K562 (cell line): ENCODE data around the gene AASS. TPM values are rescaled to one million over a fixed set of nuclear protein-coding genes. Genes with fewer than 3 reads are reported as not detected.

Source experiments
- ATAC-seq: fragments of 200-7000 bp; cut with Tn5 transposase; 3 replicates; pipeline ENCODE4 v1.9.1; 2020; ENCODE audit warnings: moderate library complexity
- BruUV-seq: library from RNA; stranded (reverse); fragments of 400-500 nt; replicated peaks from 2 replicates; lab custom pipeline; 2021; lab: Mats Ljungman, UMichigan
- CTCF ChIA-PET: fragments of 300-600 bp; formaldehyde crosslinking; extraction: SDS; loops from one replicate; lab custom pipeline; 2021; ENCODE audit warnings: low intra/inter-chr PET ratio; lab: Yijun Ruan, JAX
- POLR2A ChIA-PET: fragments of 300-600, 350-650 bp; sonication (Branson Sonifier 250); formaldehyde crosslinking; extraction: SDS; loops from one replicate; lab custom pipeline; 2021; ENCODE audit warnings: antibody characterized with exemption, inconsistent platforms; lab: Yijun Ruan, JAX
- DNase-seq, 4 experiments: peaks; one replicate each; pipeline versions ENCODE4 v3.0.0 to v3.0.0-alpha.2; 2011 to 2018; ENCODE audit warnings: low spot score in 3 of 4, mixed read lengths in 3 of 4; ENCODE audit errors: extremely low read depth in 1 of 4
- FAIRE-seq: peaks from 2 replicates; lab custom pipeline; 2011; peaks lifted over from hg19 to GRCh38; lab: Jason Lieb, UNC
- H2AFZ ChIP-seq: 2 replicates; pipeline ENCODE4 v1.6.0; 2011; ENCODE audit warnings: low read depth, low read length, control low read depth, inconsistent platforms
- H3K27ac ChIP-seq: fragments of 200-600 bp; 3 replicates; pipeline ENCODE4 v1.8.0; 2011; ENCODE audit warnings: low read depth, mild to moderate bottlenecking, control low read depth, inconsistent platforms, low read length, moderate library complexity, mixed read lengths; ENCODE audit errors: extremely low read depth
- H3K27me3 ChIP-seq, 2 experiments: fragments of 300-600 bp in 1 of 2; 2 replicates in 1 of 2; 3 replicates in 1 of 2; pipeline versions ENCODE4 v1.6.0 to v1.8.0; 2011; ENCODE audit warnings: inconsistent platforms in 2 of 2, low read length in 2 of 2, mild to moderate bottlenecking in 1 of 2, mixed read lengths in 1 of 2, moderate library complexity in 1 of 2; ENCODE audit not compliant: control insufficient read depth in 2 of 2, insufficient read depth in 2 of 2
- H3K36me3 ChIP-seq: fragments of 300-600 bp; 3 replicates; pipeline ENCODE4 v1.8.0; 2011; ENCODE audit warnings: mild to moderate bottlenecking, low read length, inconsistent platforms; ENCODE audit not compliant: control insufficient read depth, insufficient read depth
- H3K4me1 ChIP-seq, 2 experiments: fragments of 200-600 bp in 1 of 2; replicated peaks in 1 of 2; 2 replicates in 1 of 2; 3 replicates in 1 of 2; pipeline versions ENCODE4 v1.5.1 to v1.8.0; 2011; ENCODE audit warnings: inconsistent platforms in 2 of 2, low read length in 2 of 2, mild to moderate bottlenecking in 1 of 2, mixed read lengths in 1 of 2, moderate library complexity in 1 of 2; ENCODE audit not compliant: control insufficient read depth in 2 of 2, insufficient read depth in 2 of 2
- H3K4me2 ChIP-seq: 2 replicates; pipeline ENCODE4 v1.6.1; 2011; ENCODE audit warnings: low read length, control low read depth, inconsistent platforms, mixed read lengths; ENCODE audit not compliant: insufficient read depth
- H3K4me3 ChIP-seq: fragments of 200-600 bp; sonication (generic), shearing (Covaris generic); 2 replicates; pipeline ENCODE4 v1.5.1; 2016; ENCODE audit warnings: control low read depth, inconsistent platforms
- H3K79me2 ChIP-seq: fragments of 200-600 bp; 3 replicates; pipeline ENCODE4 v1.8.0; 2011; ENCODE audit warnings: low read length, inconsistent platforms; ENCODE audit not compliant: control insufficient read depth, insufficient read depth
- H3K9ac ChIP-seq, 2 experiments: 2 replicates each; pipeline versions ENCODE4 v1.6.0 to v1.6.1; 2011; ENCODE audit warnings: low read depth in 2 of 2, low read length in 2 of 2, control low read depth in 1 of 2, inconsistent platforms in 1 of 2, mild to moderate bottlenecking in 1 of 2, mixed read lengths in 1 of 2; ENCODE audit not compliant: insufficient read depth in 1 of 2
- H3K9me1 ChIP-seq: one replicate; pipeline ENCODE4 v1.6.0; 2011; ENCODE audit warnings: inconsistent platforms, mild to moderate bottlenecking, low read length, moderate library complexity; ENCODE audit not compliant: control insufficient read depth, insufficient read depth
- H3K9me3 ChIP-seq: replicated peaks from 2 replicates; pipeline ENCODE4 v1.5.1; 2011; ENCODE audit warnings: low read depth, low read length, inconsistent platforms; ENCODE audit not compliant: control insufficient read depth, insufficient read depth
- H4K20me1 ChIP-seq: replicated peaks from 2 replicates; pipeline ENCODE4 v1.6.1; 2011; ENCODE audit warnings: low read length, inconsistent platforms, mixed read lengths; ENCODE audit not compliant: control insufficient read depth, insufficient read depth
- CBX1 ChIP-seq: sonication (generic); IDR thresholded peaks from 2 replicates; pipeline ENCODE4 v1.6.1; 2016; ENCODE audit warnings: antibody characterized with exemption, low read depth, mild to moderate bottlenecking
- CGGBP1 ChIP-seq: fragments of 250-450 bp; sonication (Bioruptor Pico); IDR thresholded peaks from 2 replicates; pipeline ENCODE4 v1.9.0; 2021; ENCODE audit warnings: mild to moderate bottlenecking
- EGR1 ChIP-seq: fragments of 450-650 bp; conservative IDR thresholded peaks from 2 replicates; pipeline ENCODE4 v1.6.1; 2017; ENCODE audit warnings: mild to moderate bottlenecking
- ETV1 ChIP-seq: fragments of 450-650 bp; conservative IDR thresholded peaks from 2 replicates; pipeline ENCODE4 v1.6.1; 2016; ENCODE audit warnings: missing genetic modification characterization, control low read depth, low read depth, missing compliant biosample characterization
- FOXA3 ChIP-seq, 2 experiments: fragments of 450-650 bp in 1 of 2; sonication (generic) in 1 of 2; formaldehyde crosslinking; IDR thresholded peaks in 1 of 2; conservative IDR thresholded peaks in 1 of 2; 2 replicates each; pipeline versions ENCODE4 v1.4.0 to v1.8.0; 2020 to 2022; ENCODE audit warnings: mild to moderate bottlenecking in 2 of 2, missing genetic modification reagents in 1 of 2
- FUS ChIP-seq: fragments of 200-400 bp; formaldehyde crosslinking; optimal IDR thresholded peaks from 2 replicates; pipeline ENCODE3; 2017; ENCODE audit warnings: low read depth, low read length
- HNRNPK ChIP-seq: fragments of 200-400 bp; formaldehyde crosslinking; IDR thresholded peaks from one replicate; pipeline ENCODE4 v1.6.1; 2018; ENCODE audit warnings: mild to moderate bottlenecking, low read depth, low read length; ENCODE audit not compliant: poor library complexity, severe bottlenecking
- KDM5B ChIP-seq: fragments of 200-600 bp; sonication (generic); IDR thresholded peaks from 2 replicates; pipeline ENCODE4 v1.6.1; 2012; ENCODE audit warnings: low read depth, mild to moderate bottlenecking, moderate library complexity, low read length, control low read depth, inconsistent platforms; ENCODE audit not compliant: insufficient replicate concordance
- KLF13 ChIP-seq: fragments of 450-650 bp; IDR thresholded peaks from 2 replicates; pipeline ENCODE4 v1.6.1; 2016; ENCODE audit warnings: missing genetic modification characterization, low read depth, mild to moderate bottlenecking, missing compliant biosample characterization, moderate library complexity, borderline replicate concordance
- NUFIP1 ChIP-seq: fragments of 450-650 bp; IDR thresholded peaks from 2 replicates; pipeline ENCODE4 v1.6.1; 2018; ENCODE audit not compliant: partially characterized antibody
- PHF21A ChIP-seq: fragments of 450-650 bp; IDR thresholded peaks from 2 replicates; pipeline ENCODE4 v1.6.1; 2017; ENCODE audit warnings: low read depth, borderline replicate concordance
- PREB ChIP-seq: sonication (generic); formaldehyde crosslinking; IDR thresholded peaks from 2 replicates; pipeline ENCODE4 v1.8.1; 2023; ENCODE audit warnings: mild to moderate bottlenecking, missing genetic modification reagents
- SAFB ChIP-seq: fragments of 200-400 bp; formaldehyde crosslinking; IDR thresholded peaks from 2 replicates; pipeline ENCODE4 v1.6.1; 2017; ENCODE audit warnings: low read depth, low read length, borderline replicate concordance
- SIX5 ChIP-seq, 2 experiments: IDR thresholded peaks; 2 replicates each; pipeline ENCODE4 v1.6.1; 2011; ENCODE audit warnings: low read length in 2 of 2, borderline replicate concordance in 1 of 2, low read depth in 1 of 2, mild to moderate bottlenecking in 1 of 2, moderate library complexity in 1 of 2; ENCODE audit not compliant: insufficient read depth in 1 of 2
- TAF7 ChIP-seq: fragments of 450-650 bp; IDR thresholded peaks from 2 replicates; pipeline ENCODE4 v1.6.1; 2016; ENCODE audit warnings: missing genetic modification characterization, missing compliant biosample characterization
- THAP12 ChIP-seq: fragments of 250-450 bp; sonication (Bioruptor Pico); IDR thresholded peaks from 2 replicates; pipeline ENCODE4 v1.9.0; 2021; ENCODE audit warnings: mild to moderate bottlenecking, inconsistent platforms
- YY1 ChIP-seq, 3 experiments: IDR thresholded peaks; 2 replicates each; pipeline ENCODE4 v1.6.1; 2011; ENCODE audit warnings: low read length in 2 of 3, mild to moderate bottlenecking in 2 of 3, moderate library complexity in 2 of 3, borderline replicate concordance in 1 of 3, control low read depth in 1 of 3, low read depth in 1 of 3; ENCODE audit not compliant: insufficient read depth in 3 of 3, insufficient replicate concordance in 2 of 3, control insufficient read depth in 1 of 3, insufficient read length in 1 of 3; ENCODE audit errors: extremely low read depth in 1 of 3
- ZNF41 ChIP-seq: fragments of 250-450 bp; sonication (Bioruptor Pico); conservative IDR thresholded peaks from 2 replicates; pipeline ENCODE4 v1.4.0; 2020; ENCODE audit warnings: mild to moderate bottlenecking
- WGBS: fragments of 100-300 bp; shearing (Covaris generic); methylation state at CpG from one replicate; pipeline ENCODE4 v1.1.6; 2016; ENCODE audit warnings: low coverage, mixed read lengths; ENCODE audit not compliant: insufficient coverage; ENCODE audit errors: missing lambda C conversion rate; 5-methylcytosine and 5-hydroxymethylcytosine counted together
- in situ Hi-C: fragments of 300-500 bp; cut with MboI; formaldehyde crosslinking; loops from 4 replicates; pipeline ENCODE4 v1.15.0; 2018; ENCODE audit warnings: inconsistent platforms, mixed read lengths
- intact Hi-C: fragments of 100-400 bp; cut with micrococcal nuclease; formaldehyde crosslinking; loops from 2 replicates; pipeline ENCODE4 v1.14.2; 2022
- polyA plus RNA-seq, 8 experiments: library from polyadenylated mRNA; depleted of rRNA in 4 of 8; stranded (reverse) in 5 of 8; unstranded in 3 of 8; fragments of >200 nt; fragmentation: Nextera tagmentation in 2 of 8; fragmentation: Illumina TruSeq in 1 of 8; extraction: Ambion mirVana in 2 of 8; extraction: Trizol in 1 of 8; gene quantifications; 2 replicates each; pipeline versions ENCODE4 v1.2.1 to v1.2.3, GENCODE V29; 2011 to 2014; ENCODE audit warnings: inconsistent platforms in 1 of 8, missing spikeins in 1 of 8
- total RNA-seq, 7 experiments: library from RNA; depleted of rRNA in 6 of 7; stranded (reverse); fragments of >200 nt in 6 of 7; fragmentation: Illumina TruSeq in 2 of 7; extraction: Trizol in 2 of 7; gene quantifications; 2 replicates each; pipeline versions ENCODE4 v1.2.1 to v1.2.3, GENCODE V29; 2011 to 2021; ENCODE audit warnings: low replicate concordance in 1 of 7

Gene AASS
- total and polyA plus RNA-seq, 9 of the 15 experiments (the other 6 are each of a cell fraction or from before 2014, with no cell fraction given): 0.04 to 0.38 (median 0.07) TPM; not detected in 6

- TF ChIP-seq KDM5B (no peak), PHF21A (no peak)
Observed at GRCh38 chr7:122136078-122136477, 8.0 kb downstream of the AASS start (continued).

- no peak overlapping the region for H3K4me2 ChIP-seq
- in situ Hi-C loops (no loop called here), intact Hi-C loops (no loop called here)
- no peaks in the 10 kb centered on the region for H3K4me1 ChIP-seq
- no peak overlapping the region for H3K4me3 ChIP-seq
- 0% methylated on average over 4 of the region's 4 CpGs for WGBS
- H3K9me3 ChIP-seq: no peaks in the 10 kb centered on the region
- no peaks in the 10 kb centered on the region for H3K36me3 ChIP-seq
- H3K9ac ChIP-seq: no peak overlapping the region
- H2AFZ ChIP-seq: no peak overlapping the region
- H3K27ac ChIP-seq: no peak overlapping the region
- H4K20me1 ChIP-seq: no peaks in the 10 kb centered on the region
- ChIA-PET POLR2A (no interaction called here), CTCF (no interaction called here)
- no peaks in the 10 kb centered on the region for H3K9me1 ChIP-seq
- FAIRE-seq (no peak), ATAC-seq (no peak), DNase-seq (no peak)
- H3K79me2 ChIP-seq: no peaks in the 10 kb centered on the region
- no peaks in the 10 kb centered on the region for H3K27me3 ChIP-seq
- no TSS peak for BruUV-seq
- TF ChIP-seq KLF13 (tag) (no peak), YY1 (IDR thresholded peaks at IDR 0.05; ENCODE audit: borderline replicate concordance in 1 of 3, control insufficient read depth in 1 of 3, extremely low read depth in 1 of 3, insufficient read depth in 3 of 3, insufficient read length in 1 of 3, insufficient replicate concordance in 2 of 3, low read depth in 1 of 3, low read length in 2 of 3) (no peak), PREB (CRISPR knock-in tag) (no peak), HNRNPK (no peak), TAF7 (tag) (no peak), EGR1 (no peak), NUFIP1 (no peak), FOXA3 (CRISPR knock-in tag; conservative IDR thresholded peaks at IDR 0.05 in 1 of 2, IDR thresholded peaks at IDR 0.05 in 1 of 2) (no peak), SIX5 (IDR thresholded peaks at IDR 0.05; ENCODE audit: borderline replicate concordance in 1 of 2, insufficient read depth in 1 of 2, low read depth in 1 of 2, low read length in 2 of 2) (no peak), CBX1 (no peak), CGGBP1 (CRISPR knock-in tag) (no peak), SAFB (no peak), FUS (no peak), THAP12 (CRISPR knock-in tag) (no peak), ZNF41 (CRISPR knock-in tag) (no peak), ETV1 (no peak)
Observed at GRCh38 chr7:122135275-122135674, 8.8 kb downstream of the AASS start.
